K562 (cell line): Measurements from ENCODE around the gene ARHGDIB.

Experiments used
- FOXJ3 ChIP-seq: sonication (generic); formaldehyde crosslinking; IDR thresholded peaks from 2 replicates; pipeline ENCODE4 v1.4.0; 2020; ENCODE audit warnings: mild to moderate bottlenecking, missing genetic modification reagents
- PHF8 ChIP-seq: fragments of 200-600 bp; sonication (generic); IDR thresholded peaks from 2 replicates; pipeline ENCODE4 v1.6.1; 2012; ENCODE audit warnings: mixed run types, mild to moderate bottlenecking, inconsistent platforms, low read length, moderate library complexity, borderline replicate concordance

DNA sequence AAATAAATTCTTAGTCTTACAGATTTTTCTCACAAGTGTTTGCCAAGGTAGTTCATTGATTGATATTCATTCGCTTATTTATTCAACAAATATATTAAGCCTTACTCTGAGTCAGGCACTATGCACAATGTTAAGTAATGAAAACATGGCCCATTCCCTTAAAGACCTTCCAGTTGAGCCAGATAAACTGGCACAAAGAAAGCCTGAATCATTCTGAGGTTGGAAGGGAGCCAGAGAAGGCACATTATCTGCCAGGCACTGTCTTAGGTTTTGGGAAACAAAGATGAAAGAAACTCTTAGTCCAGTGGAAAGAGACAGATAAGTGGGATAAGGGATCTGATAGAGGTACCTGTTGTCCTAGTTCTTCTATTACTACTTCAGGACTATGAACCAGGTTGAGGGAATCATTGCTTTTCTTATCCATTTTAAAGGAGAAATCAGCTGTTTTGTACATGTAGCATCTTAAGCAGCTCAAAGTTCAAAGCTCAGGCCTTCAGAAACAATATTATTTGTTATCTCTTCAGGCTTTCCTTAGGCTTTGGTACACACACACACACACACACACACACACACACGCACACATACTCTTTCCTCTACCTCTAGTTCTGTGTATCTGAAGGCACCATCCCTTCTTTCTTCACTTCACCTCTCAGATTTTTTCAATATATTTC, 38.4 kb upstream of the ARHGDIB start:
- TF ChIP-seq PHF8: no peak
- TF ChIP-seq FOXJ3 (CRISPR knock-in tag): no peak
